Vagina (tissue), 2 donors: ENCODE measurements around the gene TMEM131L.
"Not testable (repeated sequence)": the region's sequence is repeated elsewhere in the genome, so short reads cannot be mapped to it uniquely, and the experiment has no call there.

Experiments
- POLR2A ChIP-seq, 2 donors: fragments of 450-650 bp; IDR thresholded peaks; one replicate each; pipeline ENCODE4 v1.6.1; 2017; ENCODE audit warnings: antibody characterized with exemption in 2 of 2, mild to moderate bottlenecking in 2 of 2, moderate library complexity in 2 of 2
- TF ChIP-seq, protein P1 (sequence below), 3 experiments: fragments of 450-650 bp in 2 of 3; fragments of 200-600 bp in 1 of 3; sonication (generic) in 1 of 3; IDR thresholded peaks; one replicate each; pipeline ENCODE4 v1.5.1; 2017 to 2019; ENCODE audit warnings: antibody characterized with exemption in 3 of 3, mild to moderate bottlenecking in 2 of 3, moderate library complexity in 2 of 3

GRCh38 chr4:153567660-153568059 lies 101.5 kb downstream of the TMEM131L start:
- TF ChIP-seq, protein P1, sequence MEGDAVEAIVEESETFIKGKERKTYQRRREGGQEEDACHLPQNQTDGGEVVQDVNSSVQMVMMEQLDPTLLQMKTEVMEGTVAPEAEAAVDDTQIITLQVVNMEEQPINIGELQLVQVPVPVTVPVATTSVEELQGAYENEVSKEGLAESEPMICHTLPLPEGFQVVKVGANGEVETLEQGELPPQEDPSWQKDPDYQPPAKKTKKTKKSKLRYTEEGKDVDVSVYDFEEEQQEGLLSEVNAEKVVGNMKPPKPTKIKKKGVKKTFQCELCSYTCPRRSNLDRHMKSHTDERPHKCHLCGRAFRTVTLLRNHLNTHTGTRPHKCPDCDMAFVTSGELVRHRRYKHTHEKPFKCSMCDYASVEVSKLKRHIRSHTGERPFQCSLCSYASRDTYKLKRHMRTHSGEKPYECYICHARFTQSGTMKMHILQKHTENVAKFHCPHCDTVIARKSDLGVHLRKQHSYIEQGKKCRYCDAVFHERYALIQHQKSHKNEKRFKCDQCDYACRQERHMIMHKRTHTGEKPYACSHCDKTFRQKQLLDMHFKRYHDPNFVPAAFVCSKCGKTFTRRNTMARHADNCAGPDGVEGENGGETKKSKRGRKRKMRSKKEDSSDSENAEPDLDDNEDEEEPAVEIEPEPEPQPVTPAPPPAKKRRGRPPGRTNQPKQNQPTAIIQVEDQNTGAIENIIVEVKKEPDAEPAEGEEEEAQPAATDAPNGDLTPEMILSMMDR (IDR thresholded peaks at IDR 0.05), result not testable (repeated sequence)
- not testable (repeated sequence) for TF ChIP-seq POLR2A (IDR thresholded peaks at IDR 0.05)
